Body of pancreas (tissue), 4 donors: ENCODE results near the gene CCDC136. TPM values are rescaled to one million over a fixed set of nuclear protein-coding genes. Genes with fewer than 3 reads are reported as not detected.
A peak's percentile ranks its signal among the peaks of the same experiment; 100 is the strongest.

Source experiments
- ATAC-seq: fragments of 150-250 bp; one replicate; pipeline ENCODE4 v1.9.1; 2016
- DNase-seq, 4 donors: peaks; one replicate each; pipeline ENCODE4 v3.0.0-alpha.2; 2019
- H3K27ac ChIP-seq, 4 donors: fragments of 200-600 bp; sonication (generic); 1 replicate in 3 of 4; 2 replicates in 1 of 4; pipeline versions ENCODE4 v1.5.1 to v1.6.1; 2016 to 2019; ENCODE audit warnings: mild to moderate bottlenecking in 1 of 4, mixed read lengths in 1 of 4, moderate library complexity in 1 of 4
- H3K27me3 ChIP-seq, 2 donors: fragments of 200-600 bp; sonication (generic); one replicate each; pipeline ENCODE4 v1.6.0; 2016; ENCODE audit warnings: mild to moderate bottlenecking in 1 of 2
- H3K36me3 ChIP-seq, 2 donors: fragments of 200-600 bp; sonication (generic); replicated peaks in 1 of 2; 2 replicates each; pipeline ENCODE4 v1.5.1; 2016; ENCODE audit warnings: low read depth in 2 of 2; ENCODE audit not compliant: insufficient read depth in 1 of 2
- H3K4me1 ChIP-seq: fragments of 200-600 bp; sonication (generic); one replicate; pipeline ENCODE4 v1.6.0; 2016
- H3K4me3 ChIP-seq, 2 donors: fragments of 200-600 bp; sonication (generic); 1 replicate in 1 of 2; 2 replicates in 1 of 2; pipeline ENCODE4 v1.5.1; 2016 to 2019
- H3K9me3 ChIP-seq, 3 donors: fragments of 200-600 bp; sonication (generic); 1 replicate in 2 of 3; 2 replicates in 1 of 3; pipeline ENCODE4 v1.5.1; 2016
- POLR2A ChIP-seq, 3 donors: fragments of 450-650 bp; IDR thresholded peaks; one replicate each; pipeline ENCODE4 v1.6.1; 2016; ENCODE audit warnings: antibody characterized with exemption in 3 of 3, mild to moderate bottlenecking in 2 of 3
- WGBS, 2 donors: methylation state at CpG; one replicate each; pipeline ENCODE4 v1.1.5; 2017; 5-methylcytosine and 5-hydroxymethylcytosine counted together
- intact Hi-C: fragments of 100-400 bp; cut with DNase I; formaldehyde crosslinking; loops from one replicate; pipeline ENCODE4 v1.15.1; 2023
- total RNA-seq, 2 donors: library from RNA; depleted of rRNA; stranded (reverse); fragments of >200 nt; gene quantifications; one replicate each; pipeline ENCODE4 v1.1.0, GENCODE V29; 2016
- TF ChIP-seq, protein P1 (sequence below), 7 experiments: fragments of 450-650 bp in 4 of 7; fragments of 200-600 bp in 3 of 7; sonication (generic) in 3 of 7; IDR thresholded peaks; one replicate each; pipeline ENCODE4 v1.5.1; 2016 to 2019; ENCODE audit warnings: antibody characterized with exemption in 7 of 7

The CCDC136 gene
- total RNA-seq, 2 donors from 2014 or later, result 0.99 to 3.6 TPM

DNA sequence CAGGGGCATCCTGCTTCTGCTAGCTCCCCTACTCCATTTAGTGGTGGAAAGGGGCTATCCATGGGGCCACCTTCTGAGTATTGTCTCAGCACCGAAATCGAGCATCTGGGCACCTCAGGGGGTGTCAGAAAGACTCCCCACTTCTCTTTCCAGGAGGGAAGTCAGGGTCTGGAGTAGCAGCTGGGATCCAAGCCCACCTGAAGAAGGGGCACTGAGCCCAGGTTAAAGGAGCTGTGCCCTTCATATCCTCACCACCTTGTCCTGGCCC lies 41.0 kb downstream of the CCDC136 start:
- 31 to 63% methylated on average over 2 of the region's 2 CpGs for WGBS, 2 donors
- peaks cover 0 to 11% of the 10 kb centered on the region in 2 donors for H3K27me3 ChIP-seq
- H3K36me3 ChIP-seq, result no peaks in the 10 kb centered on the region
- H3K27ac ChIP-seq, result no peak overlapping the region
- no peaks in the 10 kb centered on the region for H3K9me3 ChIP-seq
- DNase-seq (no peak), ATAC-seq (no peak)
- H3K4me3 ChIP-seq, result no peak overlapping the region
- H3K4me1 ChIP-seq, result peaks cover 16% of the 10 kb centered on the region
- no peak for TF ChIP-seq POLR2A (IDR thresholded peaks at IDR 0.05)
- TF ChIP-seq, protein P1, sequence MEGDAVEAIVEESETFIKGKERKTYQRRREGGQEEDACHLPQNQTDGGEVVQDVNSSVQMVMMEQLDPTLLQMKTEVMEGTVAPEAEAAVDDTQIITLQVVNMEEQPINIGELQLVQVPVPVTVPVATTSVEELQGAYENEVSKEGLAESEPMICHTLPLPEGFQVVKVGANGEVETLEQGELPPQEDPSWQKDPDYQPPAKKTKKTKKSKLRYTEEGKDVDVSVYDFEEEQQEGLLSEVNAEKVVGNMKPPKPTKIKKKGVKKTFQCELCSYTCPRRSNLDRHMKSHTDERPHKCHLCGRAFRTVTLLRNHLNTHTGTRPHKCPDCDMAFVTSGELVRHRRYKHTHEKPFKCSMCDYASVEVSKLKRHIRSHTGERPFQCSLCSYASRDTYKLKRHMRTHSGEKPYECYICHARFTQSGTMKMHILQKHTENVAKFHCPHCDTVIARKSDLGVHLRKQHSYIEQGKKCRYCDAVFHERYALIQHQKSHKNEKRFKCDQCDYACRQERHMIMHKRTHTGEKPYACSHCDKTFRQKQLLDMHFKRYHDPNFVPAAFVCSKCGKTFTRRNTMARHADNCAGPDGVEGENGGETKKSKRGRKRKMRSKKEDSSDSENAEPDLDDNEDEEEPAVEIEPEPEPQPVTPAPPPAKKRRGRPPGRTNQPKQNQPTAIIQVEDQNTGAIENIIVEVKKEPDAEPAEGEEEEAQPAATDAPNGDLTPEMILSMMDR (IDR thresholded peaks at IDR 0.05), result no peak
- intact Hi-C loops, result no loop called here

DNA sequence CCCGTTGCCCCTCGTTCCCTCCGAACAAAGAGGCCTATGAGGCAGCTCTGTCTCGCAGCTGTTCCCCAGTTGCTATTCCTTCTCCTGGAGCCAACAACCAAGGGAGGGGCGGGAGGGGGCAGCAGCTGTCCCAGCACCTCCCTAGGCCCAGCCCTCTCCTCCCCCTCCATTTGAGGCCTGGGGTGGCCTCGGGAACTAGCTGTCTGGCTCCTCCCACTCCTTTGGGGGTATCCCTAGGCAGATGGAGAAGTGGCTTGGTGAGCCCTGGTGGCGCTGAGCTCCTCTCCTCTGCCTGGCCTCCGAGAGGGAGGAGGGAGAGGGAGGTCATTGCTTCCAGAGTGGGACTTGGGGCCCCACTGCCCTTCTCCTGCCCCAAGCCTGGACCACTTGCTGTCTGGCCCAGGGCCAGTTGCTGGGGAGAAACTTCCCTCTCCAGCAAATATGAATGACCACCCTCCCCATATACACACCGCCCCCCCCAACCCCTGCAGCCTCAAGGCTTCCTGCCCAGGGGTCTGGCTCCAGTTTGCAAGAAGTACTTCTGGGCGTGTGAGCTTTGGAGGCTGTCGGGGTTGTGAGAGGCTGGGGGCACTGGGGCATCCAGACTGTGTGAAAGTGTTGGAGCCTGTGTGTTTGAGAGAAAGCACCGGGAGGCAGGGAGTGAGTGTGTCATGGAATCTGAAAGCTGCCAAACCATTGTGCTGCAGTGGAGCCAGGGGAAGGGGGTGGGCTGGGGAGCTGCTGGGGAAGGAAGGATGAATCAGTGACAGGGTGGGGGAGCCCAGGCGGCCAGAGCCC lies 41.6 kb downstream of the CCDC136 start:
- Histone ChIP-seq H3K36me3 (no peaks in the 10 kb centered on the region), H3K27ac (no peak overlapping the region), H3K27me3 (peaks cover 0 to 11% of the 10 kb centered on the region in 2 donors), H3K4me3 (no peak overlapping the region), H3K9me3 (no peaks in the 10 kb centered on the region), H3K4me1 (peaks cover 16% of the 10 kb centered on the region)
- no peak for TF ChIP-seq POLR2A (IDR thresholded peaks at IDR 0.05)
- TF ChIP-seq, protein P1 (IDR thresholded peaks at IDR 0.05), result no peak
- ATAC-seq (no peak), DNase-seq (peak in 1 of 4 donors; percentile 23)
- WGBS, 2 donors, result 36 to 38% methylated on average over 5 to 13 of the region's 13 CpGs
- intact Hi-C loops, result no loop called here

DNA sequence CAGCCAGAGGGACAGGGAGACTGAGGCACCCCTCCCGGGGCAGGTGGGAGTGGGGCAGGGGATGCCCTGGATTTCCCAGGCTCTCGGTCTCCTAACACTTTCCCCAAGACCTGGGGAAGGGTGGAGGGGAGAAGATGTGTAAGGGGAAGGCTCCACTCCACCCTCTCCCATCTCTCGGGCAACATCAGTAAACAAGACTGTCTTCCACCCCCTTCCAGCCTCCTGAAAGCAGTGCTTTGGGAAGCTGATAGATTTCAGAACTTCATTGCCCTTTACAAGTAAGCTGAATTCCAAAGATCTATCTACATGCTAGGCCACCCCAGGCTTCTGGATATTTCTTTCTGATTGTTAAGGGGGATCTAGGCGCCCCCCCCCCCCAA lies 42.2 kb downstream of the CCDC136 start:
- no peaks in the 10 kb centered on the region for H3K9me3 ChIP-seq
- TF ChIP-seq POLR2A (IDR thresholded peaks at IDR 0.05), result no peak
- TF ChIP-seq, protein P1 (IDR thresholded peaks at IDR 0.05), result no peak
- no peaks in the 10 kb centered on the region for H3K36me3 ChIP-seq
- intact Hi-C loops, result no loop called here
- H3K4me1 ChIP-seq, result peaks cover 16% of the 10 kb centered on the region
- WGBS, 2 donors, result 27 to 57% methylated on average over 3 to 4 of the region's 4 CpGs
- no peak for ATAC-seq
- H3K27ac ChIP-seq, result no peak overlapping the region
- H3K27me3 ChIP-seq, result peaks cover 0 to 11% of the 10 kb centered on the region in 2 donors
- no peak for DNase-seq
- no peak overlapping the region for H3K4me3 ChIP-seq

DNA sequence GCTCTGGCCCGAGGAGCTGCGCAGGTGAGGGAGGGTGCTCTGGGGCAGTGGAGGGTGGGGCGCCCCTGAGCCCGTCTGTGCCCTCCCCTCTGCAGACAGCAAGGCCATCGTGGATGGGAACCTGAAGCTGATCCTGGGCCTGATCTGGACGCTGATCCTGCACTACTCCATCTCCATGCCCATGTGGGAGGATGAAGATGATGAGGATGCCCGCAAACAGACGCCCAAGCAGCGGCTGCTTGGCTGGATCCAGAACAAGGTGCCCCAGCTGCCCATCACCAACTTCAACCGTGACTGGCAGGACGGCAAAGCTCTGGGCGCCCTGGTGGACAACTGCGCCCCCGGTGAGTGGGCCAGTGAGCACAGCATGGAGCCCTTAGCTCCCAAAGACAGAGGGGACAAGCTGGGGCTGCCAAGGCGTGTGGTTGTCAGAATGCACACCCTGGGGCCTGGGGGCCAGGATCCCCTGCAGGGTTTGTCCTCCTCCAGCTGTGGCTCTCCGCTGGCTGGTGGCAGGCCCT lies 43.5 kb downstream of the CCDC136 start:
- TF ChIP-seq, protein P1 (IDR thresholded peaks at IDR 0.05), result no peak
- TF ChIP-seq POLR2A (IDR thresholded peaks at IDR 0.05), result no peak
- Histone ChIP-seq H3K27me3 (peaks cover 0 to 10% of the 10 kb centered on the region in 2 donors), H3K9me3 (no peaks in the 10 kb centered on the region), H3K4me1 (peaks cover 10% of the 10 kb centered on the region), H3K27ac (no peak overlapping the region), H3K4me3 (no peak overlapping the region), H3K36me3 (no peaks in the 10 kb centered on the region)
- ATAC-seq (no peak), DNase-seq (no peak)
- intact Hi-C loops, result no loop called here
- WGBS, 2 donors, result 79 to 85% methylated on average over 11 to 16 of the region's 16 CpGs
